Esophagus squamous epithelium (tissue), 4 donors: ENCODE measurements around the gene PCNT.

Experiments used
- POLR2A ChIP-seq, 4 donors: fragments of 450-650 bp; IDR thresholded peaks; one replicate each; pipeline ENCODE4 v1.6.1; 2017; ENCODE audit warnings: antibody characterized with exemption in 4 of 4, mild to moderate bottlenecking in 4 of 4, moderate library complexity in 3 of 4
- TF ChIP-seq, protein P1 (sequence below), 6 experiments: fragments of 450-650 bp in 4 of 6; fragments of 200-600 bp in 2 of 6; sonication (generic) in 2 of 6; IDR thresholded peaks; one replicate each; pipeline ENCODE4 v1.5.1; 2016 to 2019; ENCODE audit warnings: antibody characterized with exemption in 6 of 6, mild to moderate bottlenecking in 4 of 6, moderate library complexity in 4 of 6

DNA sequence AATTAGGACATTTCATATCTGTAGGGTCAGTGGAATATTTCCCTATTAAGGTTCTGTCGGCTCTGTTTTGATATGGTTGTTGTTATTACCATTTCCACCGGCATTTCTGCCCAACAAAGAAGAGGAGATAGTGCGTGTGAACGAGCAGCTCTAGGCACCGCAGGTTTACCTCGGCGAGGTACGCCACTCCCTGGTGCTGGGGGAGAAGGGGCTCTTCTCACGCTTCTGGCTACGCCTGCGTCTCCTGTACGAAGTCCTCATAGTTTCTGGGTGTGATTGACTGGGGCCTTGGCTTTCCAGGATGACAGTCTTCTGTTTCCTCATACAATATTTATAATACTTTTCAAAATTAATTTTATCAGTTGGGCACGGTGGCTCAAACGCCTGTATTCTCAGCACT is 80.3 kb downstream of the PCNT start:
- TF ChIP-seq, protein P1, sequence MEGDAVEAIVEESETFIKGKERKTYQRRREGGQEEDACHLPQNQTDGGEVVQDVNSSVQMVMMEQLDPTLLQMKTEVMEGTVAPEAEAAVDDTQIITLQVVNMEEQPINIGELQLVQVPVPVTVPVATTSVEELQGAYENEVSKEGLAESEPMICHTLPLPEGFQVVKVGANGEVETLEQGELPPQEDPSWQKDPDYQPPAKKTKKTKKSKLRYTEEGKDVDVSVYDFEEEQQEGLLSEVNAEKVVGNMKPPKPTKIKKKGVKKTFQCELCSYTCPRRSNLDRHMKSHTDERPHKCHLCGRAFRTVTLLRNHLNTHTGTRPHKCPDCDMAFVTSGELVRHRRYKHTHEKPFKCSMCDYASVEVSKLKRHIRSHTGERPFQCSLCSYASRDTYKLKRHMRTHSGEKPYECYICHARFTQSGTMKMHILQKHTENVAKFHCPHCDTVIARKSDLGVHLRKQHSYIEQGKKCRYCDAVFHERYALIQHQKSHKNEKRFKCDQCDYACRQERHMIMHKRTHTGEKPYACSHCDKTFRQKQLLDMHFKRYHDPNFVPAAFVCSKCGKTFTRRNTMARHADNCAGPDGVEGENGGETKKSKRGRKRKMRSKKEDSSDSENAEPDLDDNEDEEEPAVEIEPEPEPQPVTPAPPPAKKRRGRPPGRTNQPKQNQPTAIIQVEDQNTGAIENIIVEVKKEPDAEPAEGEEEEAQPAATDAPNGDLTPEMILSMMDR (IDR thresholded peaks at IDR 0.05) = no peak
- TF ChIP-seq POLR2A (IDR thresholded peaks at IDR 0.05) = no peak
